HepG2 (cell line): ENCODE results near the gene PMEPA1.

Experiments used
- CREM ChIP-seq, 2 experiments: sonication (generic) in 1 of 2; formaldehyde crosslinking in 1 of 2; IDR thresholded peaks; 2 replicates each; pipeline versions ENCODE4 v1.4.0 to v1.6.1; 2016 to 2020; ENCODE audit warnings: antibody characterized with exemption in 1 of 2, mild to moderate bottlenecking in 1 of 2, missing genetic modification reagents in 1 of 2
- ZBTB7A ChIP-seq: sonication (generic); formaldehyde crosslinking; IDR thresholded peaks from 2 replicates; pipeline ENCODE4 v1.8.0; 2022; ENCODE audit warnings: mild to moderate bottlenecking, missing genetic modification reagents
- ZNF496 ChIP-seq: sonication (generic); formaldehyde crosslinking; IDR thresholded peaks from 2 replicates; pipeline ENCODE4 v1.8.1; 2023; ENCODE audit warnings: mild to moderate bottlenecking, moderate library complexity, missing genetic modification reagents; ENCODE audit not compliant: insufficient replicate concordance

DNA sequence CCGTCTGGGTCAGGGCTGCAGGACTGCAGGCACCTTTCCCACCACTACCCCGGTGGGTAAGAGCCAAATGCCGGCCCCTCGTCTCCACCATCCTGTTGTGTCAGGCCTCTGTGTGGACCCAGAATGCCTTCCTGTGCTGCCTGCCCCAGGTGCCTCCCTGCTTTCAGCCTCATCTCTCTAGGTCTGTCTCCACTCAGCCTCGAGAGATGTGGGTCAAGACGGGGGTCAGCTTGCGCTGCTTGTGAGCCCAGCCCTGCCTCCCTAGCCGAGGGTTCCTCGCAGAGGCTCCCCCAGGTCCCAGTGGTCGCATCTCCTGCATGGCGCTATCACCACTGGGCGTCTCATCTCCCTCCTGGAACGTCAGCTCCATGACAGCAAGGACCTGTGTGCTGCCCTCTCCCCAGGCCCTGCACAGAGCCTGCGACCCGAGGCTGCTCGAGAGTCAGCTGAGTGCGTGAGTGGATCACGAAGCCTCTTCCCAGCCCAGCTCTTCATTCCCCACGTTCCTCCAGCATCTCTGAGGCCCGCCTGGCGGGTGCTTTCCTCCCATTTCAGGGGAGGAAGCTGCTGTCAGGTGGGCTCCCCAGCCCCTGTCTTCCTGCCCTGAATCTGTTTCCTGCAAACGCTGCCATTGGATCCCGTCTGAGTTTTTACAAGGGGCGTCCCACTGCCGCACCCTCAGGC, 50.8 kb downstream of the PMEPA1 start:
- TF ChIP-seq ZNF496 (no peak), CREM (IDR thresholded peaks at IDR 0.05) (no peak), CREM (CRISPR knock-in tag; IDR thresholded peaks at IDR 0.05) (no peak), ZBTB7A (no peak)
